ENCODE measurements around the gene C2orf49. TPM values are rescaled to one million over a fixed set of nuclear protein-coding genes. Genes with fewer than 3 reads are reported as not detected.

The C2orf49 gene
- total and polyA plus RNA-seq, 2 donors (not counting 1 experiment from before 2014, with no cell fraction given) = 7.5 to 29.3 TPM

DNA sequence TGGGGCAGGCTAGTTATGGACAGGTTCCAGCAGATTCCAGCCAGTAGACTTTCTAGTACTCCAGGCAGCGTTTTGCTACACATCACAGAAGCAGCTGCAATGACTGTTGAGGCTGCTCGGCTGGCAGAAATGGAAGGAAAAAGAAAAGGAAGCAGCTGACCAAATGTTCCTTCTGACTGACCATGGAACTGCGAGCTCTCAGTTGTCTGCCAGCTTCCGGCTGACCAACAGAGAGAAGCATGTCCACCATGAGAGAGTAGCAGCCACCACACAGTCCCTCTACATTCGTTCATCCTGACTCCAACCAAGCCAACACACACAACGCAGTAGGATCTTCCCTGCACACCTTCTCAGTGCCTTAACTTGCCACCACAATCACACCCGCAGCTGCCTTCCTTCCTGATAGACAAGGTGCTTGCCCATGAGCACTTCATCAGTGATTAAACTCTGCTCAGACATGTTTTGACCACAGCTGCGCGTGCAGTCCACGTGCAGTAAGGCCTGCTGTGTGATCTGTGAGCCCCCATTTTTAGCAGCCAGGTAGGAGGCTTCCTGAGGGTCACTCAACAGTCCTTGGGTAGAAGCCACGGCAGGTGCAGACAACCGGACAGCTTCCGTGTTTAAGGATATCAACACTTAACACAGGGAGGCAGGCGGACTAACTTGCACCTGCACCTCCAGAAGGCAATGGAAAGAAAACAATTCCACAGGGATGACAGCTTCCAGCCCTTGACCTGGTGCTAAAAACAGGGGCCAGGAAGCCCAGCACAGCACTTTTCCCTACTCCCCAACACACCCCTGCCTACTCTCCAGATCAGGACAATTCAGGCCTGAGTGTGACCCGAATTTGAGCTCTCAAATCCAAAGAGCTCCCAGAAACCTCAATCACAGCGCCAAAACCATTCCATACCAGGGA, 8.8 kb upstream of the C2orf49 start:
- Mint-ChIP-seq H3K4me1 (peaks cover 50% of the 10 kb centered on the region), H3K4me3 (peak overlapping the region; percentile 89), H3K9me3 (ENCODE audit: insufficient read depth) (no peaks in the 10 kb centered on the region), H3K27ac (peak overlapping the region; percentile 79), H3K27me3 (no peaks in the 10 kb centered on the region)
- peak overlapping the region; percentile 85 for H3K9ac ChIP-seq (ENCODE audit: low read length)
- no peaks in the 10 kb centered on the region for H3K27me3 ChIP-seq (replicated peaks in 1 of 4; ENCODE audit: control extremely low read depth in 1 of 4, control insufficient read depth in 3 of 4, insufficient read depth in 4 of 4, low read length in 3 of 4)
- TF ChIP-seq, protein P1, sequence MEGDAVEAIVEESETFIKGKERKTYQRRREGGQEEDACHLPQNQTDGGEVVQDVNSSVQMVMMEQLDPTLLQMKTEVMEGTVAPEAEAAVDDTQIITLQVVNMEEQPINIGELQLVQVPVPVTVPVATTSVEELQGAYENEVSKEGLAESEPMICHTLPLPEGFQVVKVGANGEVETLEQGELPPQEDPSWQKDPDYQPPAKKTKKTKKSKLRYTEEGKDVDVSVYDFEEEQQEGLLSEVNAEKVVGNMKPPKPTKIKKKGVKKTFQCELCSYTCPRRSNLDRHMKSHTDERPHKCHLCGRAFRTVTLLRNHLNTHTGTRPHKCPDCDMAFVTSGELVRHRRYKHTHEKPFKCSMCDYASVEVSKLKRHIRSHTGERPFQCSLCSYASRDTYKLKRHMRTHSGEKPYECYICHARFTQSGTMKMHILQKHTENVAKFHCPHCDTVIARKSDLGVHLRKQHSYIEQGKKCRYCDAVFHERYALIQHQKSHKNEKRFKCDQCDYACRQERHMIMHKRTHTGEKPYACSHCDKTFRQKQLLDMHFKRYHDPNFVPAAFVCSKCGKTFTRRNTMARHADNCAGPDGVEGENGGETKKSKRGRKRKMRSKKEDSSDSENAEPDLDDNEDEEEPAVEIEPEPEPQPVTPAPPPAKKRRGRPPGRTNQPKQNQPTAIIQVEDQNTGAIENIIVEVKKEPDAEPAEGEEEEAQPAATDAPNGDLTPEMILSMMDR (IDR thresholded peaks at IDR 0.05) = no peak
- TF ChIP-seq EZH2 (IDR thresholded peaks at IDR 0.05; ENCODE audit: borderline replicate concordance, insufficient read depth, low read depth, low read length, poor library complexity, severe bottlenecking) = no peak
- ATAC-seq (ENCODE audit: low read depth) (no peak), DNase-seq (peak; percentile 44)
- peak overlapping the region; percentile 36 to 84 (median 64) for H3K4me3 ChIP-seq (ENCODE audit: control extremely low read depth in 1 of 5, extremely low read depth in 1 of 5, insufficient read depth in 1 of 5, low read depth in 2 of 5, low read length in 4 of 5)
- H3K79me2 ChIP-seq (ENCODE audit: control insufficient read depth, insufficient read depth, low read length) = peaks cover 49% of the 10 kb centered on the region
- ChIA-PET POLR2A (interaction anchor here (1.8 kb wide), 1 partner anchor 9 kb away, joined by 6 read pairs; the partner anchor contains the start of gene C2orf49), CTCF (interaction anchor here (1.3 to 1.6 kb wide), 2 partner anchors 11 to 214 kb away, joined by 3 read pairs; no protein-coding TSS in a partner anchor)
- intact Hi-C loops (cut with micrococcal nuclease) = loop anchor here (1.0 kb wide), 1 partner anchor 9 kb away; the partner anchor contains the start of gene C2orf49
- H3K36me3 ChIP-seq (replicated peaks in 1 of 2; ENCODE audit: control extremely low read depth in 1 of 2, control insufficient read depth in 1 of 2, extremely low read depth in 1 of 2, insufficient read depth in 2 of 2, low read length in 1 of 2) = no peaks in the 10 kb centered on the region
- H3K4me2 ChIP-seq (replicated peaks; ENCODE audit: low read depth, low read length, poor library complexity, severe bottlenecking) = peak overlapping the region; percentile 92
- H3K4me1 ChIP-seq (ENCODE audit: control insufficient read depth in 2 of 2, insufficient read depth in 2 of 2, low read length in 2 of 2) = peaks cover 25 to 26% of the 10 kb centered on the region in 2 donors
- peak overlapping the region; percentile 85 for H2AFZ ChIP-seq (ENCODE audit: insufficient read depth, low read depth, low read length, poor library complexity, severe bottlenecking)
- H3K9me3 ChIP-seq (ENCODE audit: control extremely low read depth in 1 of 3, control insufficient read depth in 2 of 3, insufficient read depth in 1 of 3, low read length in 2 of 3) = no peaks in the 10 kb centered on the region
- 3% methylated on average over 16 of the region's 16 CpGs for WGBS (ENCODE audit: insufficient coverage)
- H4K20me1 ChIP-seq (ENCODE audit: control insufficient read depth, insufficient read depth, low read length, poor library complexity, severe bottlenecking) = peaks cover 13% of the 10 kb centered on the region
- peak overlapping the region; percentile 19 to 72 for H3K27ac ChIP-seq (ENCODE audit: low read length in 2 of 2)

Measured in B cell (primary cell).